Astrocyte of the cerebellum (primary cell): Measurements from ENCODE around the gene AGBL4.
A peak's percentile ranks its signal among the peaks of the same experiment; 100 is the strongest.

Experiments
- DNase-seq: peaks from one replicate; pipeline ENCODE4 v3.0.0-alpha.2; 2011; ENCODE audit warnings: low read depth
- H3K4me3 ChIP-seq: 2 replicates; pipeline ENCODE4 v1.5.1; 2011; ENCODE audit warnings: mild to moderate bottlenecking, low read depth, low read length, moderate library complexity
- CTCF ChIP-seq: IDR thresholded peaks from 2 replicates; pipeline ENCODE4 v1.5.1; 2012; ENCODE audit warnings: low read length, low read depth, moderate library complexity, mild to moderate bottlenecking; ENCODE audit errors: missing control alignments
- in situ Hi-C: cut with HindIII; loops from 2 replicates; pipeline ENCODE4 v1.10.0; 2017; ENCODE audit warnings: low sequenced_read_pairs

Gene AGBL4

GRCh38 chr1:49363628-49364027 lies 660.1 kb downstream of the AGBL4 start:
- TF ChIP-seq CTCF, result no peak
- in situ Hi-C loops, result no loop called here
- DNase-seq, result no peak
- no peak overlapping the region for H3K4me3 ChIP-seq

GRCh38 chr1:49358036-49358435 lies 665.7 kb downstream of the AGBL4 start:
- H3K4me3 ChIP-seq, result no peak overlapping the region
- in situ Hi-C loops, result no loop called here
- no peak for TF ChIP-seq CTCF
- no peak for DNase-seq

GRCh38 chr1:49356594-49356993 lies 667.2 kb downstream of the AGBL4 start:
- in situ Hi-C loops, result no loop called here
- DNase-seq, result no peak
- no peak for TF ChIP-seq CTCF
- H3K4me3 ChIP-seq, result no peak overlapping the region

- in situ Hi-C loops, result no loop called here
- H3K4me3 ChIP-seq, result no peak overlapping the region
- TF ChIP-seq CTCF, result no peak
- DNase-seq, result peak; percentile 23
Observed at GRCh38 chr1:49351768-49352167, 672.0 kb downstream of the AGBL4 start.

- in situ Hi-C loops, result no loop called here
- no peak for TF ChIP-seq CTCF
- no peak for DNase-seq
- no peak overlapping the region for H3K4me3 ChIP-seq
Observed at GRCh38 chr1:49346767-49347349, 676.9 kb downstream of the AGBL4 start.

GRCh38 chr1:49340576-49340975 lies 683.2 kb downstream of the AGBL4 start:
- H3K4me3 ChIP-seq, result no peak overlapping the region
- TF ChIP-seq CTCF, result no peak
- DNase-seq, result no peak
- in situ Hi-C loops, result no loop called here
